Thymus (tissue), 11 donors: Measurements from ENCODE around the gene GDF10. TPM values are rescaled to one million over a fixed set of nuclear protein-coding genes. Genes with fewer than 3 reads are reported as not detected.
A peak's percentile ranks its signal among the peaks of the same experiment; 100 is the strongest.

Experiments used
- DNase-seq, 9 donors: peaks; one replicate each; pipeline ENCODE4 v3.0.0-alpha.2; 2013; ENCODE audit warnings: low spot score in 9 of 9, low read depth in 6 of 9, missing footprints in 1 of 9
- H3K27ac ChIP-seq, 2 donors: one replicate each; pipeline ENCODE4 v1.5.1; 2013; ENCODE audit warnings: control low read depth in 1 of 2, low read depth in 1 of 2, low read length in 1 of 2, mild to moderate bottlenecking in 1 of 2, moderate library complexity in 1 of 2
- H3K27me3 ChIP-seq, 2 donors: one replicate each; pipeline ENCODE4 v1.5.1; 2013; ENCODE audit warnings: low read length in 1 of 2; ENCODE audit not compliant: control insufficient read depth in 2 of 2, insufficient read depth in 1 of 2
- H3K36me3 ChIP-seq, 2 donors: one replicate each; pipeline ENCODE4 v1.5.1; 2013; ENCODE audit warnings: low read length in 1 of 2, mild to moderate bottlenecking in 1 of 2, moderate library complexity in 1 of 2; ENCODE audit not compliant: control insufficient read depth in 2 of 2, insufficient read depth in 2 of 2
- H3K4me1 ChIP-seq, 2 donors: one replicate each; pipeline ENCODE4 v1.5.1; 2013; ENCODE audit warnings: low read length in 2 of 2; ENCODE audit not compliant: control insufficient read depth in 2 of 2, insufficient read depth in 2 of 2
- H3K4me3 ChIP-seq, 2 donors: one replicate each; pipeline ENCODE4 v1.5.1; 2013; ENCODE audit warnings: low read length in 2 of 2, control low read depth in 1 of 2, mild to moderate bottlenecking in 1 of 2
- H3K9me3 ChIP-seq, 2 donors: one replicate each; pipeline ENCODE4 v1.5.1; 2013; ENCODE audit warnings: low read length in 1 of 2, mild to moderate bottlenecking in 1 of 2; ENCODE audit not compliant: control insufficient read depth in 2 of 2, insufficient read depth in 1 of 2
- WGBS: extraction: QIAGEN DNeasy Blood & Tissue Kit; methylation state at CpG from one replicate; pipeline ENCODE4 v1.1.7; 2013; 5-methylcytosine and 5-hydroxymethylcytosine counted together
- polyA plus RNA-seq: library from polyadenylated mRNA; stranded (reverse); fragments of 200-250 nt; gene quantifications from one replicate; pipeline ENCODE4 v1.2.3, GENCODE V29; 2013
- total RNA-seq: library from RNA; stranded (reverse); fragments of 120-200 nt; gene quantifications from one replicate; pipeline ENCODE4 v1.2.4, GENCODE V29; 2013
- donor health status: healthy.

Gene GDF10
- total and polyA plus RNA-seq, 2 donors: 0.39 to 0.47 TPM

DNA sequence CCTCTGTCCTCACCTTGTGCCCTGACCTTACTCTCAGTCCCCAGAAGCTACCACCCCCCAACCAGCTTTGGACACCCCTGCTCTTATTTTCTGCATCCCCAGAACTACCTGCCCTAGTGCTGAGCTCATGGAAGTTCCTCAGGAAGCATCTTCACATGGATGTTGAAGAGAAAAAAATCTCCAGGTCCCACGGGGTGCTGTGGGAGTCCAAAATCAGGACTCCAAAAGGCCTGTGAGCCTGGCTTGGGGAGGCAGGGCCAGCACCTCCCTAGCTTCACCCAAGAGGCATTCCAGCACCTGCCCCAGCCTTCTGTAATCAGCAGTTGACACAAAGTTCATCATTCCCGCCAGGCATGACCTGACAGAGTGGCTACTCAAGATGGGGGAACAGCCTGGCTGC is 20.7 kb upstream of the GDF10 start:
- H3K4me1 ChIP-seq: peaks cover 24 to 29% of the 10 kb centered on the region in 2 donors
- no peak overlapping the region for H3K4me3 ChIP-seq
- H3K36me3 ChIP-seq: no peaks in the 10 kb centered on the region
- no peaks in the 10 kb centered on the region for H3K27me3 ChIP-seq
- no peaks in the 10 kb centered on the region for H3K9me3 ChIP-seq
- no peak for DNase-seq
- WGBS: 98% methylated on average over 2 of the region's 2 CpGs
- no peak overlapping the region for H3K27ac ChIP-seq

DNA sequence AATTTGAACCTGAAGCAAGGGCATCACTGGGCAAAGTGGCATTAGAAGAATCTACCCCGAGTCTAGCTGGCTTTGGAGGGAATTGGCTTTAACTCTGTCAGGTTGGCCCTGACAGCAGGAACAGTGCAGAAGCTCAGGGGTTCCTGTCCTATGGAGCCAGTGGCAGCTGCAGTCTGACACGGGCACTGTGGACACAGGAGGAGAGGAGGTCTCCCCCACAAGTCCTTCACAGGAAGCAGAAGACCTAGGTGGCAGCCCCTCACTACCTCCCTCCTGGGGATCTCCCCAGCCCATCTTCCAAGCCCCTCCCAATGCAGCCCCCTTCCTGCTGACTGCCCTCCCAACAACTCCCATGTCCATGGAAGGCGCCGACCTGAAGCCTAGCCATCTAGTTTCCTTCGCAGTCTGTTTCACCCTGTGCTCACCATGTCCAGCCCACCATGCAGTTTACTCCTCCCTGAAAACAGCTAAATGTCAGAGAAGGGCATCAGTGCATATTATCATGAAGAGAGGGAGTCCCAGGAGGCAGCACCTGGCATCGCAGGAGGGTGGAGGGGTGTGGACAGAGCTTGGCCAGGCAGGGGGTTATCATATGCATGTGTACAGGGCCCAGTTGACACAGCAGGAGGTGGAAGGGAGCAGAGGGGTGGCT is 17.9 kb upstream of the GDF10 start:
- H3K4me3 ChIP-seq: no peak overlapping the region
- 91% methylated on average over 6 of the region's 6 CpGs for WGBS
- H3K27me3 ChIP-seq: no peaks in the 10 kb centered on the region
- no peaks in the 10 kb centered on the region for H3K36me3 ChIP-seq
- no peaks in the 10 kb centered on the region for H3K9me3 ChIP-seq
- H3K4me1 ChIP-seq: peaks cover 32 to 39% of the 10 kb centered on the region in 2 donors
- no peak overlapping the region for H3K27ac ChIP-seq
- DNase-seq: no peak

DNA sequence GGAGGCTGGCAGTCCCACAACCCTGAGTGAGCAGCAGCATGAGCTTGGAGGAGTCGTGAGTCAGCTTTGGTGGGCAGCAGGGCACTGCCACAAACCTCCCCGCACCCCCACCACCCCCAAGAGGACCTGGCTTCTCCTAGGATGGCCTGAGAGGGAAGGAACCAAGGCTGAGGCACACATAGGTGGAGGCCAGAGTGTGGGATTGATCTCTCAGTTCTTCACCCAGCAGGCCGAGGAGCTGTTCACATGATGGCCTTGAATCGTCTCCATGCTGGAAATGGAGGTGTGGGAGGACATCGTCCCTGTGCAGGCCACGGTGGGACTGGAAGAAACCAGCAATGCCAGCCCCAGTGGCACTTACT is 17.4 kb upstream of the GDF10 start:
- WGBS: 97% methylated on average over 6 of the region's 6 CpGs
- no peaks in the 10 kb centered on the region for H3K36me3 ChIP-seq
- no peak for DNase-seq
- no peak overlapping the region for H3K27ac ChIP-seq
- no peaks in the 10 kb centered on the region for H3K9me3 ChIP-seq
- peaks cover 31 to 39% of the 10 kb centered on the region in 2 donors for H3K4me1 ChIP-seq
- H3K4me3 ChIP-seq: no peak overlapping the region
- H3K27me3 ChIP-seq: no peaks in the 10 kb centered on the region

DNA sequence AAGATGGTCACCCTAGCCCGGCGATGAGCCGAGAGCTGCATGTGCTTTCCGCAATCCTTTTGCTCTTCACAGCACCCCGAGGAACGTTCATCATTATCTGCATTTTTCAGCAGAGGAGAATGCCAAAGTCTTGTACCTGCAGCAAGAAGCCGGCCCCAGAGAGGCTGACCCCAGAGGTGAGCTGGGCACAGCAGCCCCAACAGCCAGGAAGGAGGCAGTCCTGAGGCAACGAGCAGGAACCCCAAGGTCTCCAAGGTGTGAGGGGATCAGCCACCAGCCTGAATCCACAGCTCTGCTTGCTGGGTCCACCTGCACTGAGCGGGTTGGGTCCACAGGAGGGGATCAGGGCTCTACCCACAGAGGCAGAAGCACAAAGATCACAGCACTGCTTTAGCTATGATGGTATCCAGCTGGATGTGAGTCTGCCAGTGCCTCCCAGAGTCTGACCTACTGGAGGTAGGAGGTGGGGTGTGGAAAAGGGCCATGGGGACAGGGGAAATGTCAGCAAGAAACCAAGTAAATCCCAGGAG is 16.8 kb upstream of the GDF10 start:
- no peaks in the 10 kb centered on the region for H3K9me3 ChIP-seq
- WGBS: 85% methylated on average over 9 of the region's 9 CpGs
- peaks cover 26 to 36% of the 10 kb centered on the region in 2 donors for H3K4me1 ChIP-seq
- H3K27ac ChIP-seq: no peak overlapping the region
- DNase-seq: no peak
- H3K27me3 ChIP-seq: no peaks in the 10 kb centered on the region
- no peaks in the 10 kb centered on the region for H3K36me3 ChIP-seq
- H3K4me3 ChIP-seq: no peak overlapping the region

DNA sequence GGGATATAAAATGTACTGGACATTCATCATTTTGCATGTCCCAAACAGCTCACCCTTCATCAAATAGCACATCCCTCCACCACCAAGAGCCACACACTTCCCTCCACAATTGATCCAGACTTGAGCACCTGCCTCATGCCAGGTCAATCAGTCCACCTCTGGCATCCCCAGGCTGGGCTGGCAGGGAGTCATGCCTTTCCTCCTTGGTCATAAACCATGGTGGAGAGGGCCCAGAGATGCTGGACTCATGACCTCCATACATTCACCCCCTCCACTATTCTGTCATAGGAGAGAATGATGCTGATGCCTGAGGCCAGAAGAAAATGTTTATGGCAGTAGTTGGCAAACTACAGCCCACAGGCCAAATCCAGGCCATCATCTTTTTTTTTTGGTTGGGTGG is 16.1 kb upstream of the GDF10 start:
- Histone ChIP-seq H3K9me3 (no peaks in the 10 kb centered on the region), H3K4me3 (no peak overlapping the region), H3K36me3 (no peaks in the 10 kb centered on the region), H3K4me1 (peaks cover 20 to 30% of the 10 kb centered on the region in 2 donors), H3K27me3 (no peaks in the 10 kb centered on the region), H3K27ac (no peak overlapping the region)
- no peak for DNase-seq

DNA sequence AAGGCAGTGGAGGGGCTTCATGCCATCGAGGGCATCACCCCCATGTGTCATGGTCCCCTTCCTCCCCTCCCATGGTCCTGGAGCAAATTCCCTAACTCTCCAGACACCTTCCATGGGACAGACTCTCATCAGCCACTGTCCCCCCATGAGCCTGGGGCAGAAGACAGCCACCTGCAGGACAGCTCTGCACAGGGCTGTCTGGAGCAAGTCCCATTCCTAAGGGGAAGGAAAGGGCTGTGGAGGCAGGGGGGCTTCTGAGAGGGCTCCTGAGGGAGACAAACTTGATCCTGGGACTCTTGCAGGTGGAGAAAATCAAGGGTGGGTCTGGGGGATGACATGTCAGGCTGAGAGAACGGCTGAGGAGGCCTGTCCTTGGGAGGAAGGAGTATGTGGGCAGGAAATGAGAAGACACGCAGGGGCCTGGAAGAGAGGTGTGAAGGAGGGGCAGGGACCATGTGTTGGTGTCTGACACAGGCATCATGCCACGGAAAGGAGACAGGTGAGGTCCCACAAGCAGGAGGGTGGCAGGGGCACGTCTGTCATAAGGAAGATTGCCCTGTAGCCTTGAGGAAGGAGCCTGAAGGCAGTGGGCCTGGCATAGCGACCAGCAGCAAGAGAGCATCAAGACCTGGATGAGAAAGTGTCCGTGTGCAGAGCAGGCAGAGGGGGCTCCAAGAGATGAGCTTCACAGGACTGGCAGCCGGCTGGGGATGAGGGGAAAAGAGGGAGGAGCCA is 14.4 kb upstream of the GDF10 start:
- WGBS: 63% methylated on average over 8 of the region's 8 CpGs

DNA sequence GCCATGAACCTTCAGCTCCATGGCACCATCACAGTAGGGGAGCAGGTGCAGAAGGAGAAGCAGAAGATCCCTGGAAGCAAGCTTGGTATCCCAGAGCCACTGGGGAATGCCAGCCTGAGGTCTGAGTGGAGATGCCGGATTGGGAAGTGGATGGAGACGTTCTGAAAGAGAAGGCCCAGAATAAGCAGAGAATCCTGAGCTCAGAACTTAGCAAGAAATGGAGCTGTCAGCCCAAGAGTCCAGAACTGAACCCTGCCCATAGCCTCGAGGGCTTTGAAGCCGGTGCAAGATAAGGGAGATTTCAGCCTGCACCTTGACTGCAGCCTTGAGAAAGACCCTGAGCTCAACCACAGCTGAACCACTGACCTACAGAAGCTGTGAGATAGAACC is 13.9 kb upstream of the GDF10 start:
- no peaks in the 10 kb centered on the region for H3K9me3 ChIP-seq
- no peak overlapping the region for H3K4me3 ChIP-seq
- no peaks in the 10 kb centered on the region for H3K27me3 ChIP-seq
- no peaks in the 10 kb centered on the region for H3K36me3 ChIP-seq
- H3K27ac ChIP-seq: no peak overlapping the region
- H3K4me1 ChIP-seq: peaks cover 20 to 29% of the 10 kb centered on the region in 2 donors
- WGBS: 92% methylated on average over 4 of the region's 4 CpGs
- no peak for DNase-seq

More for the DNA sequence above, 14.4 kb upstream of the GDF10 start:
- no peak overlapping the region for H3K4me3 ChIP-seq
- H3K9me3 ChIP-seq: no peaks in the 10 kb centered on the region
- no peak overlapping the region for H3K27ac ChIP-seq
- H3K36me3 ChIP-seq: no peaks in the 10 kb centered on the region
- no peak for DNase-seq
- H3K4me1 ChIP-seq: peaks cover 20 to 29% of the 10 kb centered on the region in 2 donors
- H3K27me3 ChIP-seq: no peaks in the 10 kb centered on the region

DNA sequence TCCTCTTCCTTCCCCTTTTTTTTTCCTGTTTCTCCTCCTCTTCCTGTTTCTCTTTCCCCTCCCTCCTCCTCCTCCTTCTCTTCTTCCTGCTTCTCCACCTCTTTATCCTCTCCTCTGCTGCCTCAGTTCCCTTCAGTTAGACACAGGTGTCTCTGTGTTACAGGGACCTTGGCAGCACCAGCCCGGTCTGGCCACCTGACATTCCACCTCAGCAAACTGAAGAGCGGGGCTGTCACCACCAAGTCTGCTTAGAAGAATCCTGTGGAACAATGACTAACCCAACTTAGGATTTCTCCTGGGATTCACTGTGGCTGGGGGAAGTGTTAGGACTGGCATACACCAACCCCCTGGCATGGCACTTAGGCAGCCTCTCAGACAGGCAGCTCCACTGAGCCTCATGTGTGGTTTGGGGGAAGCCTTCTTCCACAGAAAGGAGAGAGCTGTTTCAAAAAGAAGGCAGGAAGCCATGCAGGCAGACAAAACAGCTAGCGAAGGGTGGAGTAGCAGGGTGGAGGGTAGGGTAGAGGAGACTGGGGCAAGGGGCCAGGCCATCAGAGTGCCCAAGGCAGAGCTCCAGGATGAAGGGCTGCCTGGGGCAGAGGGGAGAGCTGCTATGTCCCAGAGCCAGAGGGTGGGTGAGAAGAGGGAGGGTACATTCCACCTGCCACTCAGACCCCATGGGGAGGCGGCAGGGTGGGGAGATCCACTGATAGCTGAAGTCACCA is 13.2 kb upstream of the GDF10 start:
- DNase-seq: peak in 3 of 9 donors; percentile 23 to 62 (median 44)
- H3K9me3 ChIP-seq: no peaks in the 10 kb centered on the region
- H3K27ac ChIP-seq: peak overlapping the region in 1 of 2 donors; percentile 14
- no peaks in the 10 kb centered on the region for H3K27me3 ChIP-seq
- 57% methylated on average over 4 of the region's 4 CpGs for WGBS
- H3K36me3 ChIP-seq: no peaks in the 10 kb centered on the region
- H3K4me3 ChIP-seq: no peak overlapping the region
- H3K4me1 ChIP-seq: peaks cover 20 to 29% of the 10 kb centered on the region in 2 donors

DNA sequence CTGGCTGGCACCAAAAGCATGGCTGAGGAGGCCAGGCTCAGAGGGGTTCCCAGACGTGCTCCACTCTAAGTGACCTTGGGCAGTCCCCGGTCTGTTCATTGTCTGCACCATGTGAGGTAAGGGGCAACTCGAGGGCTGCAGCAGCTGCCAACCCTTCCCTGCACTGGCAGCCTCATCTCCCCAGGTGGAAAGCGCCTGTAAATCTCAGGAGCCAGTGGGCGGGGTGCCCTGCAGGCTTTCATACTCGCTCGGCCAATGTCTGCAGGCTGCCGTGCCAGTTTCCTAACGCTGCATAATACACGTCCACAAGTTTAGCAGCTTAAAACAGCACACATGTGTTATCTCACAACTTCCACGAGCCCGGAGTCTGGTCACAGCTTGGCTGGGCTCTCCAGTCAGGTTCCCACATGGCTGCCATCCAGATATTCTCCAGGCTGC is 12.6 kb upstream of the GDF10 start:
- H3K27me3 ChIP-seq: no peaks in the 10 kb centered on the region
- H3K27ac ChIP-seq: no peak overlapping the region
- no peak for DNase-seq
- H3K36me3 ChIP-seq: no peaks in the 10 kb centered on the region
- 91% methylated on average over 12 of the region's 12 CpGs for WGBS
- no peaks in the 10 kb centered on the region for H3K9me3 ChIP-seq
- H3K4me3 ChIP-seq: no peak overlapping the region
- peaks cover 20 to 29% of the 10 kb centered on the region in 2 donors for H3K4me1 ChIP-seq
